HepG2 (cell line): ENCODE data around the gene INAFM2. TPM values are rescaled to one million over a fixed set of nuclear protein-coding genes. Genes with fewer than 3 reads are reported as not detected.

Source experiments
- ARID4A ChIP-seq: sonication (generic); formaldehyde crosslinking; IDR thresholded peaks from 2 replicates; pipeline ENCODE4 v1.5.0; 2020; ENCODE audit warnings: mild to moderate bottlenecking, missing genetic modification reagents, borderline replicate concordance
- ARNT ChIP-seq: fragments of 450-650 bp; IDR thresholded peaks from 2 replicates; pipeline ENCODE4 v1.6.1; 2017
- CBX5 ChIP-seq: sonication (generic); formaldehyde crosslinking; IDR thresholded peaks from 2 replicates; pipeline ENCODE4 v1.4.0; 2020; ENCODE audit warnings: missing genetic modification reagents, borderline replicate concordance
- FOXC1 ChIP-seq: sonication (generic); formaldehyde crosslinking; IDR thresholded peaks from 2 replicates; pipeline ENCODE4 v1.8.0; 2022; ENCODE audit warnings: mild to moderate bottlenecking, missing genetic modification reagents, borderline replicate concordance
- HNRNPL ChIP-seq: fragments of 200-400 bp; formaldehyde crosslinking; IDR thresholded peaks from 2 replicates; pipeline ENCODE4 v1.6.1; 2017; ENCODE audit warnings: mild to moderate bottlenecking, low read depth, low read length
- PHF20 ChIP-seq: sonication (generic); formaldehyde crosslinking; IDR thresholded peaks from 2 replicates; pipeline ENCODE4 v1.5.0; 2020; ENCODE audit warnings: mild to moderate bottlenecking, missing genetic modification reagents
- PITX1 ChIP-seq: sonication (generic); formaldehyde crosslinking; IDR thresholded peaks from 2 replicates; pipeline ENCODE4 v1.5.1; 2020; ENCODE audit warnings: mild to moderate bottlenecking, missing genetic modification reagents
- RARA ChIP-seq: IDR thresholded peaks from 2 replicates; pipeline ENCODE4 v1.6.1; 2016; ENCODE audit warnings: missing genetic modification reagents, missing compliant biosample characterization
- RBM39 ChIP-seq: fragments of 200-400 bp; formaldehyde crosslinking; IDR thresholded peaks from one replicate; pipeline ENCODE4 v1.6.1; 2018; ENCODE audit warnings: antibody characterized with exemption, mild to moderate bottlenecking, low read depth, low read length; ENCODE audit not compliant: poor library complexity, severe bottlenecking
- SAP130 ChIP-seq: IDR thresholded peaks from 2 replicates; pipeline ENCODE4 v1.6.1; 2016; ENCODE audit warnings: low read depth
- TRIM24 ChIP-seq: sonication (generic); formaldehyde crosslinking; IDR thresholded peaks from 2 replicates; pipeline ENCODE4 v1.8.0; 2022; ENCODE audit warnings: mild to moderate bottlenecking, missing genetic modification reagents
- ZBTB7B ChIP-seq: sonication (generic); formaldehyde crosslinking; IDR thresholded peaks from 2 replicates; pipeline ENCODE4 v1.4.0; 2020; ENCODE audit warnings: missing genetic modification reagents
- ZFP37 ChIP-seq: sonication (generic); formaldehyde crosslinking; IDR thresholded peaks from 2 replicates; pipeline ENCODE4 v1.4.0; 2020; ENCODE audit warnings: missing genetic modification reagents, borderline replicate concordance
- ZNF281 ChIP-seq: sonication (generic); formaldehyde crosslinking; IDR thresholded peaks from 2 replicates; pipeline ENCODE4 v1.4.0; 2020; ENCODE audit warnings: missing genetic modification reagents, borderline replicate concordance
- ZSCAN21 ChIP-seq: sonication (generic); formaldehyde crosslinking; IDR thresholded peaks from 2 replicates; pipeline ENCODE4 v1.8.0; 2022; ENCODE audit warnings: mild to moderate bottlenecking, missing genetic modification reagents, moderate library complexity, borderline replicate concordance
- polyA plus RNA-seq, 8 experiments: library from polyadenylated mRNA; depleted of rRNA in 3 of 8; stranded (reverse) in 7 of 8; unstranded in 1 of 8; fragments of >200 nt; fragmentation: Illumina TruSeq in 4 of 8; extraction: Trizol in 4 of 8; gene quantifications; 2 replicates each; pipeline versions ENCODE4 v1.2.1 to v1.2.3, GENCODE V29; 2011 to 2016; ENCODE audit warnings: low read depth in 4 of 8, missing spikeins in 1 of 8, mixed read lengths in 1 of 8; ENCODE audit not compliant: insufficient read depth in 1 of 8
- total RNA-seq, 5 experiments: library from RNA; depleted of rRNA; stranded (reverse); fragments of >200 nt; fragmentation: Illumina TruSeq; extraction: Trizol; gene quantifications; 2 replicates each; pipeline ENCODE4 v1.2.3, GENCODE V29; 2016; ENCODE audit warnings: low read depth in 1 of 5
- TF ChIP-seq, protein P1 (sequence below): IDR thresholded peaks from 2 replicates; pipeline ENCODE4 v1.6.1; 2016; ENCODE audit warnings: missing biosample characterization, missing genetic modification reagents, low read depth
- TF ChIP-seq, protein P2 (sequence below): sonication (generic); formaldehyde crosslinking; IDR thresholded peaks from 2 replicates; pipeline ENCODE4 v1.5.0; 2020; ENCODE audit warnings: mild to moderate bottlenecking, low read depth, missing genetic modification reagents, borderline replicate concordance
- TF ChIP-seq, protein P3 (sequence below): sonication (generic); formaldehyde crosslinking; IDR thresholded peaks from 2 replicates; pipeline ENCODE4 v1.5.1; 2020; ENCODE audit warnings: missing genetic modification reagents, mild to moderate bottlenecking, borderline replicate concordance
- TF ChIP-seq, protein P4 (sequence below): sonication (generic); formaldehyde crosslinking; IDR thresholded peaks from 2 replicates; pipeline ENCODE4 v1.4.0; 2020; ENCODE audit warnings: mild to moderate bottlenecking, missing genetic modification reagents

Gene INAFM2
- total and polyA plus RNA-seq, 2 of the 13 experiments (the other 11 are each of a cell fraction or from before 2014, with no cell fraction given), result 5.5 to 6.5 TPM

DNA sequence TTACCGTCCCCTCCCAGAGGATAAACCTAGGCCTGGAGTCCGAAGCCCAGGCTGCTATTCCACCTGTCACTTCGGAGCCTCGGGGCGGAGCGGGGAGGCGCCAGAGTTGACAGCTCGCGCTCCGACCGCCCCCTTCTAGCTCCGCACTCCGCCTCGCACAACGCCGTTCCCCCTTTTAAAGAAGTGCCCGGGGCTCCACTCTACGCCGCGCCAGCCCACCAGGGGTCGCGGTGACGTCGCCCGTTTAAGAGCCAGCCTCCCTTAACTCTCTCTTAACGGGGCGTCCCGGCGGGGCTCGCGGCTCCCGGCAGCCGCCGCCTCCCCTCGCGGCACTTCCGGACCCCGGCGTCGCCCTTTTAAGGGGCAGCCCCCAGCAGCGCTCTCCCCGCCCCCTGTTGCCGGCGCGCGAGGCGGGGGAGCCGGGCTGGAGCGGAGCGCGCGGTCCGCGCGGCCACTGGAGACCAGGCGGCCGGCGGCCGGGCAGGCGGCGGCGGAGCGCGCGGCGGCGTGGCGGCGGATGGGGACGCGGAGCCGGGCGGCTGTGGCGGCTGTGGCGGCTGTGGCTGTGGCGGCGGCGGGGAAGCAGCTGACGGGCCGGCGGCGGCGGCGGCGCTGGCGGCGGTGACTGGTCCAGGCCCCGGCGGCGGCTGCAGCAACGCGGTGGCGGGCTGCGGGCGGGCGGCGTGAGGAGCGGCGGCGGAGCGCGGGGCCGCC, at the start of gene INAFM2 (continued):
- TF ChIP-seq ZNF281 (CRISPR knock-in tag), result peak; percentile 14; the same call in 1 of the 2 replicates
- TF ChIP-seq, protein P1, sequence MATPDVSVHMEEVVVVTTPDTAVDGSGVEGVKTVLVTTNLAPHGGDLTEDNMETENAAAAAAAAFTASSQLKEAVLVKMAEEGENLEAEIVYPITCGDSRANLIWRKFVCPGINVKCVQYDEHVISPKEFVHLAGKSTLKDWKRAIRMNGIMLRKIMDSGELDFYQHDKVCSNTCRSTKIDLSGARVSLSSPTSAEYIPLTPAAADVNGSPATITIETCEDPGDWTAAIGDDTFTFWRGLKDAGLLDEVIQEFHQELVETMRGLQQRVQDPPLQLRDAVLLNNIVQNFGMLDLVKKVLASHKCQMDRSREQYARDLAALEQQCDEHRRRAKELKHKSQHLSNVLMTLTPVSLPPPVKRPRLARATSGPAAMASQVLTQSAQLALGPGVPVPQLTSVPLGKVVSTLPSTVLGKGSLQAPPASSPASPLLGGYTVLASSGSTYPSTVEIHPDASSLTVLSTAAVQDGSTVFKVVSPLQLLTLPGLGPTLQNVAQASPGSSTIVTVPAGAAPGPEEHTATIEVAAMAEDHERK (CRISPR knock-in tag), result 0 out of 2 replicates have a peak, but pooled peaks have one; percentile 50
- TF ChIP-seq TRIM24 (CRISPR knock-in tag), result no peak
- TF ChIP-seq, protein P2, sequence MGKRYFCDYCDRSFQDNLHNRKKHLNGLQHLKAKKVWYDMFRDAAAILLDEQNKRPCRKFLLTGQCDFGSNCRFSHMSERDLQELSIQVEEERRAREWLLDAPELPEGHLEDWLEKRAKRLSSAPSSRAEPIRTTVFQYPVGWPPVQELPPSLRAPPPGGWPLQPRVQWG (CRISPR knock-in tag), result no peak
- no peak for TF ChIP-seq RARA (CRISPR knock-in tag)
- TF ChIP-seq SAP130 (CRISPR knock-in tag), result peak; percentile 95
- no peak for TF ChIP-seq RBM39
- TF ChIP-seq ZFP37 (CRISPR knock-in tag), result 0 out of 2 replicates have a peak, but pooled peaks have one; percentile 70
- TF ChIP-seq ARID4A (CRISPR knock-in tag), result peak; percentile 88
- TF ChIP-seq, protein P3, sequence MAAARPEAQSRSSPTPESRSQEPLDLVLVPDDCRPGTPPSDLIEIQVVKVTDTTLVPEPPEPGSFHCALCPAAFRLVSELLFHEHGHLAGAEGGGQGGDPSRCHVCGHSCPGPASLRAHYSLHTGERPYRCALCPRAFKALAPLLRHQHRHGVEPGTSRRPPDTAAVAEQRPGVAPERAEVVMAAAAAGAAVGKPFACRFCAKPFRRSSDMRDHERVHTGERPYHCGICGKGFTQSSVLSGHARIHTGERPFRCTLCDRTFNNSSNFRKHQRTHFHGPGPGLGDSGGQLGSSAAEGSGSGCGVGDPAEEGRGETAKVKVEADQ (CRISPR knock-in tag), result no peak
- TF ChIP-seq HNRNPL, result 0 out of 2 replicates have a peak, but pooled peaks have one; percentile 40
- TF ChIP-seq, protein P4, sequence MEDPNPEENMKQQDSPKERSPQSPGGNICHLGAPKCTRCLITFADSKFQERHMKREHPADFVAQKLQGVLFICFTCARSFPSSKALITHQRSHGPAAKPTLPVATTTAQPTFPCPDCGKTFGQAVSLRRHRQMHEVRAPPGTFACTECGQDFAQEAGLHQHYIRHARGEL (CRISPR knock-in tag), result no peak
- no peak; the same call in 1 of the 2 replicates for TF ChIP-seq FOXC1 (CRISPR knock-in tag)
- no peak for TF ChIP-seq CBX5 (CRISPR knock-in tag)
- TF ChIP-seq ZBTB7B (CRISPR knock-in tag), result peak; percentile 92
- no peak for TF ChIP-seq ZSCAN21 (CRISPR knock-in tag)
- no peak for TF ChIP-seq PITX1 (CRISPR knock-in tag)
- peak; percentile 46; the same call in 1 of the 2 replicates for TF ChIP-seq PHF20 (CRISPR knock-in tag)
- no peak for TF ChIP-seq ARNT
